Measurements from ENCODE around the gene CYP3A5.

Gene CYP3A5

GRCh38 chr7:99619571-99620130, 60.1 kb downstream of the CYP3A5 start:
- no peak overlapping the region for H3K27ac ChIP-seq (ENCODE audit: low read length)
- no peaks in the 10 kb centered on the region for H3K27me3 ChIP-seq (ENCODE audit: control insufficient read depth, insufficient read depth, low read length)
- H3K36me3 ChIP-seq (ENCODE audit: control insufficient read depth, low read depth, low read length): peaks cover 64% of the 10 kb centered on the region
- H3K4me3 ChIP-seq (ENCODE audit: low read length): no peak overlapping the region
- H3K9me3 ChIP-seq (ENCODE audit: control insufficient read depth, low read depth, low read length): no peaks in the 10 kb centered on the region
- H3K9ac ChIP-seq (ENCODE audit: low read length): no peak overlapping the region
- H3K4me1 ChIP-seq (ENCODE audit: control insufficient read depth, low read depth, low read length): peaks cover 8% of the 10 kb centered on the region

GRCh38 chr7:99618726-99619125, 61.1 kb downstream of the CYP3A5 start:
- no peaks in the 10 kb centered on the region for H3K27me3 ChIP-seq (ENCODE audit: control insufficient read depth, insufficient read depth, low read length)
- peaks cover 8% of the 10 kb centered on the region for H3K4me1 ChIP-seq (ENCODE audit: control insufficient read depth, low read depth, low read length)
- no peak overlapping the region for H3K9ac ChIP-seq (ENCODE audit: low read length)
- no peak overlapping the region for H3K27ac ChIP-seq (ENCODE audit: low read length)
- H3K4me3 ChIP-seq (ENCODE audit: low read length): no peak overlapping the region
- H3K36me3 ChIP-seq (ENCODE audit: control insufficient read depth, low read depth, low read length): peaks cover 56% of the 10 kb centered on the region
- no peaks in the 10 kb centered on the region for H3K9me3 ChIP-seq (ENCODE audit: control insufficient read depth, low read depth, low read length)

- Histone ChIP-seq H3K36me3 (ENCODE audit: control insufficient read depth, low read depth, low read length) (peaks cover 42% of the 10 kb centered on the region), H3K9me3 (ENCODE audit: control insufficient read depth, low read depth, low read length) (no peaks in the 10 kb centered on the region), H3K9ac (ENCODE audit: low read length) (peak overlapping the region; percentile 86), H3K27ac (ENCODE audit: low read length) (peak overlapping the region; percentile 6), H3K4me1 (ENCODE audit: control insufficient read depth, low read depth, low read length) (peaks cover 8% of the 10 kb centered on the region), H3K4me3 (ENCODE audit: low read length) (peak overlapping the region; percentile 85), H3K27me3 (ENCODE audit: control insufficient read depth, insufficient read depth, low read length) (no peaks in the 10 kb centered on the region)
Observed at GRCh38 chr7:99617192-99617781, 62.5 kb downstream of the CYP3A5 start.

GRCh38 chr7:99616359-99617191, 63.2 kb downstream of the CYP3A5 start, which contains the start of gene ZSCAN25:
TSS of gene ZSCAN25 (plus strand) at chr7:99616946. CDS start at chr7:99619607, 2,661 bp downstream.
- H3K9me3 ChIP-seq (ENCODE audit: control insufficient read depth, low read depth, low read length): no peaks in the 10 kb centered on the region
- peaks cover 35% of the 10 kb centered on the region for H3K36me3 ChIP-seq (ENCODE audit: control insufficient read depth, low read depth, low read length)
- H3K4me1 ChIP-seq (ENCODE audit: control insufficient read depth, low read depth, low read length): peaks cover 8% of the 10 kb centered on the region
- peak within 1 kb of the TSS; percentile 86 for H3K9ac ChIP-seq (ENCODE audit: low read length)
- H3K4me3 ChIP-seq (ENCODE audit: low read length): peak within 1 kb of the TSS; percentile 85
- no peaks in the 10 kb centered on the region for H3K27me3 ChIP-seq (ENCODE audit: control insufficient read depth, insufficient read depth, low read length)
- peak within 1 kb of the TSS; percentile 86 for H3K27ac ChIP-seq (ENCODE audit: low read length)

- H3K27ac ChIP-seq (ENCODE audit: low read length): peak overlapping the region; percentile 67
Observed at GRCh38 chr7:99615989-99616358, 63.8 kb downstream of the CYP3A5 start.

GRCh38 chr7:99614495-99614894, 65.3 kb downstream of the CYP3A5 start:
- no peak overlapping the region for H3K4me3 ChIP-seq (ENCODE audit: low read length)

More at GRCh38 chr7:99615989-99616358, 63.8 kb downstream of the CYP3A5 start:
- Histone ChIP-seq H3K4me1 (ENCODE audit: control insufficient read depth, low read depth, low read length) (peaks cover 8% of the 10 kb centered on the region), H3K9ac (ENCODE audit: low read length) (peak overlapping the region; percentile 86), H3K27me3 (ENCODE audit: control insufficient read depth, insufficient read depth, low read length) (no peaks in the 10 kb centered on the region), H3K9me3 (ENCODE audit: control insufficient read depth, low read depth, low read length) (no peaks in the 10 kb centered on the region), H3K4me3 (ENCODE audit: low read length) (peak overlapping the region; percentile 85), H3K36me3 (ENCODE audit: control insufficient read depth, low read depth, low read length) (peaks cover 29% of the 10 kb centered on the region)

GRCh38 chr7:99607548-99607947, 72.2 kb downstream of the CYP3A5 start:
- Histone ChIP-seq H3K36me3 (ENCODE audit: control insufficient read depth, low read depth, low read length) (no peaks in the 10 kb centered on the region), H3K27ac (ENCODE audit: low read length) (no peak overlapping the region), H3K4me3 (ENCODE audit: low read length) (no peak overlapping the region), H3K9me3 (ENCODE audit: control insufficient read depth, low read depth, low read length) (no peaks in the 10 kb centered on the region), H3K9ac (ENCODE audit: low read length) (no peak overlapping the region), H3K4me1 (ENCODE audit: control insufficient read depth, low read depth, low read length) (no peaks in the 10 kb centered on the region), H3K27me3 (ENCODE audit: control insufficient read depth, insufficient read depth, low read length) (peaks cover 7% of the 10 kb centered on the region)

More at GRCh38 chr7:99614495-99614894, 65.3 kb downstream of the CYP3A5 start:
- Histone ChIP-seq H3K27me3 (ENCODE audit: control insufficient read depth, insufficient read depth, low read length) (peaks cover 7% of the 10 kb centered on the region), H3K36me3 (ENCODE audit: control insufficient read depth, low read depth, low read length) (peaks cover 14% of the 10 kb centered on the region), H3K9me3 (ENCODE audit: control insufficient read depth, low read depth, low read length) (no peaks in the 10 kb centered on the region), H3K9ac (ENCODE audit: low read length) (no peak overlapping the region), H3K27ac (ENCODE audit: low read length) (no peak overlapping the region), H3K4me1 (ENCODE audit: control insufficient read depth, low read depth, low read length) (peaks cover 8% of the 10 kb centered on the region)

- Histone ChIP-seq H3K4me1 (ENCODE audit: control insufficient read depth, low read depth, low read length) (no peaks in the 10 kb centered on the region), H3K9ac (ENCODE audit: low read length) (no peak overlapping the region), H3K27ac (ENCODE audit: low read length) (no peak overlapping the region), H3K27me3 (ENCODE audit: control insufficient read depth, insufficient read depth, low read length) (peaks cover 7% of the 10 kb centered on the region), H3K4me3 (ENCODE audit: low read length) (no peak overlapping the region), H3K36me3 (ENCODE audit: control insufficient read depth, low read depth, low read length) (no peaks in the 10 kb centered on the region), H3K9me3 (ENCODE audit: control insufficient read depth, low read depth, low read length) (no peaks in the 10 kb centered on the region)
Observed at GRCh38 chr7:99606531-99606930, 73.3 kb downstream of the CYP3A5 start.

- Histone ChIP-seq H3K4me1 (ENCODE audit: control insufficient read depth, low read depth, low read length) (no peaks in the 10 kb centered on the region), H3K27ac (ENCODE audit: low read length) (no peak overlapping the region), H3K4me3 (ENCODE audit: low read length) (no peak overlapping the region), H3K36me3 (ENCODE audit: control insufficient read depth, low read depth, low read length) (no peaks in the 10 kb centered on the region), H3K9ac (ENCODE audit: low read length) (no peak overlapping the region), H3K27me3 (ENCODE audit: control insufficient read depth, insufficient read depth, low read length) (peaks cover 3% of the 10 kb centered on the region), H3K9me3 (ENCODE audit: control insufficient read depth, low read depth, low read length) (no peaks in the 10 kb centered on the region)
Observed at GRCh38 chr7:99605527-99605926, 74.3 kb downstream of the CYP3A5 start.

- no peaks in the 10 kb centered on the region for H3K27me3 ChIP-seq (ENCODE audit: control insufficient read depth, insufficient read depth, low read length)
Observed at GRCh38 chr7:99601656-99602310, 78.0 kb downstream of the CYP3A5 start.

GRCh38 chr7:99599836-99600235, 80.0 kb downstream of the CYP3A5 start:
- Histone ChIP-seq H3K27ac (ENCODE audit: low read length) (no peak overlapping the region), H3K36me3 (ENCODE audit: control insufficient read depth, low read depth, low read length) (no peaks in the 10 kb centered on the region), H3K9ac (ENCODE audit: low read length) (no peak overlapping the region), H3K4me1 (ENCODE audit: control insufficient read depth, low read depth, low read length) (no peaks in the 10 kb centered on the region), H3K4me3 (ENCODE audit: low read length) (no peak overlapping the region), H3K27me3 (ENCODE audit: control insufficient read depth, insufficient read depth, low read length) (no peaks in the 10 kb centered on the region), H3K9me3 (ENCODE audit: control insufficient read depth, low read depth, low read length) (no peaks in the 10 kb centered on the region)

More at GRCh38 chr7:99601656-99602310, 78.0 kb downstream of the CYP3A5 start:
- no peak overlapping the region for H3K9ac ChIP-seq (ENCODE audit: low read length)
- no peaks in the 10 kb centered on the region for H3K36me3 ChIP-seq (ENCODE audit: control insufficient read depth, low read depth, low read length)
- no peak overlapping the region for H3K27ac ChIP-seq (ENCODE audit: low read length)
- no peaks in the 10 kb centered on the region for H3K9me3 ChIP-seq (ENCODE audit: control insufficient read depth, low read depth, low read length)
- H3K4me3 ChIP-seq (ENCODE audit: low read length): no peak overlapping the region
- H3K4me1 ChIP-seq (ENCODE audit: control insufficient read depth, low read depth, low read length): no peaks in the 10 kb centered on the region
